Activated CD8-positive, alpha-beta T cell treated with anti-CD3 and anti-CD28 coated beads for 36 hours (primary cell): ENCODE results near the gene MAP2K5. TPM values are rescaled to one million over a fixed set of nuclear protein-coding genes. Genes with fewer than 3 reads are reported as not detected.

ENCODE experiments used
- ATAC-seq: fragments of 200-7000 bp; cut with Tn5 transposase; one replicate; pipeline ENCODE4 v1.10.0; 2021; ENCODE audit warnings: mild to moderate bottlenecking, moderate library complexity
- CTCF ChIA-PET: fragments of 350-600 bp; sonication (Branson Sonifier 250); formaldehyde crosslinking; loops from one replicate; lab custom pipeline; 2021; ENCODE audit warnings: antibody characterized with exemption; lab: Charles Lee
- POLR2A ChIA-PET: fragments of 350-600 bp; sonication (Branson Sonifier 250); formaldehyde crosslinking; loops from one replicate; lab custom pipeline; 2021; ENCODE audit warnings: antibody characterized with exemption; lab: Charles Lee
- DNase-seq: peaks from one replicate; pipeline ENCODE4 v3.0.0-alpha.2; 2020
- H3K27ac Mint-ChIP-seq: one replicate; pipeline ENCODE4 v1.8.0; 2021; ENCODE audit warnings: mild to moderate bottlenecking, mixed read lengths
- H3K27me3 Mint-ChIP-seq: one replicate; pipeline ENCODE4 v1.8.0; 2021; ENCODE audit warnings: mixed read lengths
- H3K36me3 Mint-ChIP-seq: one replicate; pipeline ENCODE4 v1.8.0; 2021; ENCODE audit warnings: low read depth, mixed read lengths
- H3K4me1 Mint-ChIP-seq: one replicate; pipeline ENCODE4 v1.8.0; 2021; ENCODE audit warnings: low read depth, mixed read lengths
- H3K4me3 Mint-ChIP-seq: one replicate; pipeline ENCODE4 v1.8.0; 2021; ENCODE audit warnings: mild to moderate bottlenecking, moderate library complexity, mixed read lengths
- H3K9me3 Mint-ChIP-seq: one replicate; pipeline ENCODE4 v1.8.0; 2021; ENCODE audit warnings: mixed read lengths
- CTCF ChIP-seq: fragments of 200-600 bp; IDR thresholded peaks from one replicate; pipeline ENCODE4 v1.8.0; 2022; ENCODE audit warnings: antibody characterized with exemption, mild to moderate bottlenecking
- intact Hi-C: fragments of 100-400 bp; cut with micrococcal nuclease; formaldehyde crosslinking; loops from one replicate; pipeline ENCODE4 v1.10.0; 2022
- total RNA-seq, 2 experiments: library from RNA; stranded (reverse); gene quantifications; one replicate each; pipeline ENCODE4 v1.2.3, GENCODE V29; 2021

The MAP2K5 gene
- total RNA-seq, 2 experiments from 2014 or later, result 19.0 to 21.1 TPM

DNA sequence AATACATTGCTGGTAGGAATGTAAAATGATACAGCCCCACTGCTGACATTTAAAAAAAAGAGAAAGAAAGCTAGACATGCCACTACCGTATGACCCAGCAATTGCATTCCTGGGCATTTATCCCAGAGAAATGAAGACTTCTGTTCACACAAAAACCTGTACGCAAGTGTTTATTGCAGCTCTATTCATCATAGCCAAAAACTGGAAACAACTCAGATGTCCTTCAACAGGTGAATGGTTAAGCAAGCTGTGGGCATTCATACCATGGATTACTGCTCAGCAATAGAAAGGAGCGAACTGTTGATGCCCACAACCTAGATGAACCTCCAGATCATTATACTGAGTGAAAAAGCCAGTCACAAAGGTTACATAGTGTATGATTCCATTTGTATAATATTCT, 132.5 kb downstream of the MAP2K5 start:
- POLR2A ChIA-PET, result no interaction called here
- Mint-ChIP-seq H3K9me3 (peaks cover 4% of the 10 kb centered on the region), H3K4me3 (no peak overlapping the region), H3K36me3 (peaks cover 17% of the 10 kb centered on the region), H3K4me1 (peaks cover 3% of the 10 kb centered on the region), H3K27ac (no peak overlapping the region), H3K27me3 (no peaks in the 10 kb centered on the region)
- CTCF ChIA-PET, result interaction anchor here (1.2 to 2.4 kb wide), 2 partner anchors 10 to 12 kb away, joined by 3 to 5 read pairs; no protein-coding TSS in a partner anchor
- no peak for DNase-seq
- intact Hi-C loops, result no loop called here
- no peak for TF ChIP-seq CTCF
- ATAC-seq, result no peak

DNA sequence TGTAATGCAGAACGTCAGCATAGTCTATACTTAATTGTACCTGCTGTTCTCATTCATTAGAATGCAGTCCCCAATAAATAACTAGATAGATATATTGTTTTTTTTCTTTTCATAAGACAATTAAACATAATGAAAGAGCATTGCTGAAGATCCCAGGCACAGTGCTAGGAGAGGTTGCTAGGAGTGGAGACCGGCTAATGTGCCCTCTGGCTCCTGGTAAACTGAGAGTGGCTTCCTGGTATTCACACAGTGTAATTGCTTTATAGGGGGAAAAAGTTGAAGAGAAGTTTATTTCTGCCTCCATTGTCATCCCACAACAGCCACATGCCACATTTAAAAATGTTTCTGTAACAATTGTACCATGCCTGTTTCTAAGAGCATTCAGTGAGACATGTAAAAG, 135.6 kb downstream of the MAP2K5 start:
- peaks cover 21% of the 10 kb centered on the region for H3K36me3 Mint-ChIP-seq
- no peaks in the 10 kb centered on the region for H3K27me3 Mint-ChIP-seq
- no peak overlapping the region for H3K4me3 Mint-ChIP-seq
- CTCF ChIA-PET, result no interaction called here
- intact Hi-C loops, result no loop called here
- H3K9me3 Mint-ChIP-seq, result peaks cover 4% of the 10 kb centered on the region
- H3K4me1 Mint-ChIP-seq, result peaks cover 6% of the 10 kb centered on the region
- H3K27ac Mint-ChIP-seq, result no peak overlapping the region
- no peak for ATAC-seq
- no peak for TF ChIP-seq CTCF
- POLR2A ChIA-PET, result no interaction called here
- DNase-seq, result no peak

GRCh38 chr15:67678993-67679392, 136.5 kb downstream of the MAP2K5 start:
- ChIA-PET CTCF (interaction anchor here (0.9 kb wide), 1 partner anchor 222 kb away, joined by 4 read pairs; no protein-coding TSS in a partner anchor), POLR2A (interaction anchor here (0.6 kb wide), 1 partner anchor 142 kb away, joined by 3 read pairs; no protein-coding TSS in a partner anchor)
- ATAC-seq, result no peak
- Mint-ChIP-seq H3K27me3 (no peaks in the 10 kb centered on the region), H3K4me1 (peaks cover 6% of the 10 kb centered on the region), H3K36me3 (peaks cover 28% of the 10 kb centered on the region), H3K4me3 (no peak overlapping the region), H3K27ac (no peak overlapping the region), H3K9me3 (peaks cover 11% of the 10 kb centered on the region)
- intact Hi-C loops, result no loop called here
- no peak for DNase-seq
- no peak for TF ChIP-seq CTCF

DNA sequence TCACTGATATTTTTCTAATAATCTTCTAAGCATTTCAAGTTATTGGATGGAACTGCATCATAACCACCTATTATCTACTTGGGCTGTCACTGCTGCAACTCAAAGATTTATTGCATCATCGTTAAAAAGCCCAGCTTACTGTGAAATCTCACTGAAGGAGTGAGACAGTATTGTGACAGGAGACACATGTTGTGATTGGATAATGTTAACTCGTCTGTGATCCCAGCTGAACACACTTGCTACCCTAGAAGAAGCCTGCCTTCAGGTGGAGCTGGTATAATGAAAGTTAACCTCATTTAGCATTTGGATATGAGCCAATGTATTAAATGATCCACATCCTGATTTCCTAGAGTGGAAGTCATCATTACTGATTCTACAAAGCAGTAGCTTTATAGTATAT, 138.1 kb downstream of the MAP2K5 start:
- ATAC-seq, result peak; percentile 17
- no peak for DNase-seq
- H3K4me3 Mint-ChIP-seq, result no peak overlapping the region
- no peaks in the 10 kb centered on the region for H3K27me3 Mint-ChIP-seq
- H3K4me1 Mint-ChIP-seq, result peaks cover 6% of the 10 kb centered on the region
- ChIA-PET CTCF (no interaction called here), POLR2A (no interaction called here)
- intact Hi-C loops, result no loop called here
- peak overlapping the region; percentile 40 for H3K27ac Mint-ChIP-seq
- H3K36me3 Mint-ChIP-seq, result peaks cover 38% of the 10 kb centered on the region
- peaks cover 20% of the 10 kb centered on the region for H3K9me3 Mint-ChIP-seq
- no peak for TF ChIP-seq CTCF

DNA sequence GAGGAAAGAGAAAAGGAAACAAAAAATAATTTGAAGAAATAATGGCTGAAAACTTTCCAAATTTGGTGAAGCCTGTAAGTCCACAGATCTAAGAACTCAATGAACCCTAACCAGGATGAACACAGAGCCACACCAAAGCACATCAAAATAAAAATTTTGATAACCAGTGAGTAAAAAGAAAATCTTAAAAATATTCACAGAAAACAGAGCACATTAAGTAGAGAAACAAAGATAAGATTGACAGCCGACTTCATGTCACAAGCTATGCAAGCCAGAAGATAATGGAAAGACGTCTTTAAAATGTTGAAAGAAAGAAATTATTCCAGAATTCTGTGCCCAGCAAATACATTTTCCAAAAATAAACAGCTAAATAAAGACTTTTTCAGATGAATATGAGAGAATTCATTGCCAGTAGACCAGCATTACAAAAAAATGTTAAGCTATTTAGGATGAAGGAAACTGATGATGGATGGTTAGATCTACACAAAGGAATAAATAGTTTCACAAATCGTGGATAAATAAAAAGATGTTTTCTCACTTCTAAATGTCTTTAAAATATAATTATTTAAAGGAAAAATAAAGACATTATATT, 142.6 kb downstream of the MAP2K5 start:
- ATAC-seq (no peak), DNase-seq (no peak)
- H3K4me1 Mint-ChIP-seq, result peaks cover 4% of the 10 kb centered on the region
- H3K27ac Mint-ChIP-seq, result no peak overlapping the region
- no peaks in the 10 kb centered on the region for H3K27me3 Mint-ChIP-seq
- POLR2A ChIA-PET, result no interaction called here
- peaks cover 23% of the 10 kb centered on the region for H3K9me3 Mint-ChIP-seq
- intact Hi-C loops, result no loop called here
- no peak for TF ChIP-seq CTCF
- CTCF ChIA-PET, result interaction anchor here (1.2 kb wide), 1 partner anchor 11 kb away, joined by 3 read pairs; no protein-coding TSS in a partner anchor
- peaks cover 36% of the 10 kb centered on the region for H3K36me3 Mint-ChIP-seq
- no peak overlapping the region for H3K4me3 Mint-ChIP-seq
